ENCODE results near the gene FBLN2. TPM values are rescaled to one million over a fixed set of nuclear protein-coding genes. Genes with fewer than 3 reads are reported as not detected.

The FBLN2 gene
- total RNA-seq, 2 donors from 2014 or later, result not detected

GRCh38 chr3:13537909-13538296 is 11.0 kb upstream of the FBLN2 start:
- DNase-seq (ENCODE audit: low spot score in 2 of 2) (no peak), ATAC-seq (no peak)
- Mint-ChIP-seq H3K9me3 (peaks cover 0 to 15% of the 10 kb centered on the region in 2 donors), H3K27ac (no peak overlapping the region), H3K36me3 (peaks cover 6 to 7% of the 10 kb centered on the region in 2 donors)

DNA sequence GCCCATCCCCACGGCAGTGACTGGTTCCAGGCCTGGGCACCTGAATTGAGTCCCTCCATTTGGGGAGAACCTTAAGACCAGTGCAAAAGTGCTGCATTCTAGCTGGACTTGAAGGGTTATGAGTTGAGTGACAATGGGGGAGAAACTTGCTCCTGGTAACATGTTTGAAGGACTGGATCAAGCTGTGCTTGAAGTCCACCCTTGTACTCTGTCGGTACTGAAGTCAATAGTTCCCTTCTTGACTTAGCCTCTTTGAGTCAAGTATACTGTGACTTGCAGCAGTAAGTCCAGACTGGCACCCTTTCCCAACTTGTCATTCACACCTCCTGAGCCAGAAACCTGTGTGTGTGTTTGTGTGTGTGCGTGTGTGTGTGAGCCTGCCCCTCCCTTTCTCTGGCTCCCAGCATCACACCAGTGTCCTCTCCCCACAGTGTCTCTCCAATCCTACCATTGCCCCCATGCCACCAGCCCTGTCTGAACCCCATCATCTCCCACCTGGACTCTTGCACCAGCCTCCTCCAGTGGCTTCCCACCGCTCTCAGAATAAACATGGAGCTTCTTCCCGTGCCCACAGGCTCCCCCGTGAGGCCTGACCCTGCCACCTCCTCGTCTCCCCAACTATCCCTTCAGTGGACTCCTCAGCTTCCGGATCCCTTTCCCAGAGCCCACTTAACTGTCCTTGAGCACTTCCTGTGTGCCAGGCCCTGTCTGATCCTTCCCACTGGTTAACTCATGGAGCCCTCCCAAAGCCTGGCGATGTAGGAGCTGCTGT is 10.2 kb upstream of the FBLN2 start:
- no peak overlapping the region for H3K27ac Mint-ChIP-seq
- peaks cover 6 to 7% of the 10 kb centered on the region in 2 donors for H3K36me3 Mint-ChIP-seq
- no peak for DNase-seq (ENCODE audit: low spot score in 2 of 2)
- no peak for ATAC-seq
- H3K9me3 Mint-ChIP-seq, result peaks cover 0 to 18% of the 10 kb centered on the region in 2 donors

GRCh38 chr3:13539292-13539638 is 9.7 kb upstream of the FBLN2 start:
- ATAC-seq, result no peak
- peaks cover 6 to 7% of the 10 kb centered on the region in 2 donors for H3K36me3 Mint-ChIP-seq
- H3K9me3 Mint-ChIP-seq, result peaks cover 0 to 19% of the 10 kb centered on the region in 2 donors
- DNase-seq (ENCODE audit: low spot score in 2 of 2), result no peak
- no peak overlapping the region for H3K27ac Mint-ChIP-seq

GRCh38 chr3:13539671-13540070 is 9.3 kb upstream of the FBLN2 start:
- Mint-ChIP-seq H3K36me3 (peaks cover 6 to 7% of the 10 kb centered on the region in 2 donors), H3K27ac (no peak overlapping the region), H3K9me3 (peaks cover 0 to 19% of the 10 kb centered on the region in 2 donors)
- DNase-seq (ENCODE audit: low spot score in 2 of 2), result no peak
- no peak for ATAC-seq

DNA sequence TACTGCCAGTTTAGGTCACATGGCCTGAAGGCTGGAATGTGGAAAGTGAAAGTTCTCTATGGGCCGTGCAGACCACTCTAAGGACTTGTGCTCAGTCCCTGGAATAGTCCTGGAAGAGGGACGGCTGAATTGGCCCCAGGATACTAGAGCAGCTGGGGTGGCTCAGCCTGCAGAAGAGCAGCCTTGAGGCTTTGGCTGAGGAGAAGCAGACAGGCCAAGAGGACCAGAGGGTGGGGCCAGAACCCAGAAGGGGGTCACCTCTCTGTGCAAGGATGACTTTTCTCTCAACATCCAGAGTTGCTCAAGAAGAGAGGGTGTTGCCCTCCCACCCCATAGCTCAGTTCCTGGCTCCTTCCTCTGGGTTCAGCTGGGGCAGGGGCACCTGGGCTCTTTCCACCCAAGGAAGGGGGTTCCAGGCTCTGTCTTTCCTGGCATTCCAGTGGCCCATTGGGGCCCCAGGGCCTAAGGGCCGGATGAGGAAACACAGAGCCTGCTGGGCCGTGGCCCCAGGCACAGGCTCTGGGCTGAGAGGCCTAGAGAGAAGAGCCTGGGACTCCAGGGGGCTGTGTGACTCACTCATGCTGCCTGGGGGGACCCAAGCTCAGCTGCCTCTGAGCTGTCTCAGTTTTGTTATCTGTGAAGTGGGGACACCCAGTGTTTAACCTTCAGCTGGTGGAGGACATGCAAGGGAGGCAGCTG is 8.5 kb upstream of the FBLN2 start:
- no peak for ATAC-seq
- H3K27ac Mint-ChIP-seq, result no peak overlapping the region
- peaks cover 6 to 7% of the 10 kb centered on the region in 2 donors for H3K36me3 Mint-ChIP-seq
- peaks cover 0 to 19% of the 10 kb centered on the region in 2 donors for H3K9me3 Mint-ChIP-seq
- no peak for DNase-seq (ENCODE audit: low spot score in 2 of 2)

DNA sequence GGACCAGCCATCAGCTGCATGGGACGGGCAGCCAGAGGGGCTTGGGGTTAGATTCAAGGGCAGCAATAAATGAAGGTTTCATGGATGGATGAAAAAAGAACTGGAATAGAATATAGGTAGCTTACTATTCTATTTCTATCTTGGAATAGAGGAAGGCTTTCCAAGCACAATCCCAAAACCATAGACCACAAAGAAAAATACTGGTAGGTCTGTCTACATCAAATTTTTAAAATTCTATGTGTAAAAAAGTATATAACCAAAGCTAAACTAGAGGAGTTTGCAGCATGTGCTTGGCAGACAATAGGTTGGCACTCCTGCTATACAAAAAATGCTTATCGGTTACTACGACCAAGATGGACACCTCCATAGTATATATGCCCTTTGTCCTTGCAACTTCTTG is 7.2 kb upstream of the FBLN2 start:
- no peak overlapping the region for H3K27ac Mint-ChIP-seq
- no peak for ATAC-seq
- no peak for DNase-seq (ENCODE audit: low spot score in 2 of 2)
- H3K36me3 Mint-ChIP-seq, result peaks cover 3 to 7% of the 10 kb centered on the region in 2 donors
- H3K9me3 Mint-ChIP-seq, result peaks cover 0 to 19% of the 10 kb centered on the region in 2 donors

DNA sequence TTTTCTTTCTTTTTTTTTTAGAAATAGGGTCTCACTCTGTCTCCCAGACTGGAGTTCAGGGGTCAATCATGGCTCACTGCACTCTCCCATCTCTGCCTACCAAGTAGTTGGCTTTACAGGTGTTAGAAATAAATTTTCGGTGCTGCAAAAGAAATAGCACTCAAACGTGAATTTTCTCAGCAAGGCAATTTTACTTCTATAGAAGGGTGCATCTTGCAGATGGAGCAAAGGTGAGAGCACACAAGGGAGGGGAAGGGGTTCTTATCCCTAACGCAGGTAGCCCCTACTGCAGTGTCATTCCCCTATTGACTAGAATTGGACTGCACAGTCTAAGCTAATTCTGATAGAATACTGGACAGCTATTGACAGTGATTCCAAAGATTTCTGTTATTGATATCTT is 6.8 kb upstream of the FBLN2 start:
- Mint-ChIP-seq H3K9me3 (peaks cover 0 to 18% of the 10 kb centered on the region in 2 donors), H3K36me3 (peaks cover 0 to 7% of the 10 kb centered on the region in 2 donors), H3K27ac (no peak overlapping the region)
- no peak for ATAC-seq
- DNase-seq (ENCODE audit: low spot score in 2 of 2), result no peak

DNA sequence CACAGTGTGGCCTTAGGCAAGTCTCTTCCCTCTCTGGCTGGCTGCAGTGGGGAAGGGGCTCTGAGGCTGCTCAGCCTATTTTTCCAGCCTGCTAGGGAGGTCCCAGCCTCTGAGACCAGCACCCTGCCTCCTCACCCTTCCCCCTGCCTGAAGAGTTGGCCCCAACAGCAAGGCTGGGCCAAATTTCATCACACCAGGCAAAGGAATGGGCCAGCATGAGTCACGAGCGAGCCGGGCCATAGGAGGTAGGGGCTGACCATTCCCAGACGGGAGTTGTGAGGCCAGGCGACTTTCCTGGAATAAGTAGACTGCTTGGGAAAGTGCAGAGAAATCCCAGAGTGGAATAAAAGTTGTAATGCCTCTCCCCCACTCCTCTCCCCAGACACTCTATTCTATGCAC is 5.7 kb upstream of the FBLN2 start:
- ATAC-seq (no peak), DNase-seq (ENCODE audit: low spot score in 2 of 2) (no peak)
- Mint-ChIP-seq H3K36me3 (peaks cover 0 to 7% of the 10 kb centered on the region in 2 donors), H3K27ac (no peak overlapping the region), H3K9me3 (peaks cover 0 to 15% of the 10 kb centered on the region in 2 donors)

- Mint-ChIP-seq H3K27ac (peak overlapping the region in 1 of 2 donors; percentile 57), H3K9me3 (peaks cover 0 to 15% of the 10 kb centered on the region in 2 donors), H3K36me3 (peaks cover 0 to 7% of the 10 kb centered on the region in 2 donors)
- ATAC-seq, result peak; percentile 96 to 97
- peak; percentile 65 to 72 for DNase-seq (ENCODE audit: low spot score in 2 of 2)
These were observed 4.6 kb upstream of the FBLN2 start for GRCh38 chr3:13544293-13544831.

- ATAC-seq, result no peak
- Mint-ChIP-seq H3K36me3 (peaks cover 5 to 7% of the 10 kb centered on the region in 2 donors), H3K27ac (peak overlapping the region in 1 of 2 donors; percentile 57), H3K9me3 (peaks cover 0 to 15% of the 10 kb centered on the region in 2 donors)
- DNase-seq (ENCODE audit: low spot score in 2 of 2), result no peak
These were observed 3.8 kb upstream of the FBLN2 start for GRCh38 chr3:13544951-13545651.

DNA sequence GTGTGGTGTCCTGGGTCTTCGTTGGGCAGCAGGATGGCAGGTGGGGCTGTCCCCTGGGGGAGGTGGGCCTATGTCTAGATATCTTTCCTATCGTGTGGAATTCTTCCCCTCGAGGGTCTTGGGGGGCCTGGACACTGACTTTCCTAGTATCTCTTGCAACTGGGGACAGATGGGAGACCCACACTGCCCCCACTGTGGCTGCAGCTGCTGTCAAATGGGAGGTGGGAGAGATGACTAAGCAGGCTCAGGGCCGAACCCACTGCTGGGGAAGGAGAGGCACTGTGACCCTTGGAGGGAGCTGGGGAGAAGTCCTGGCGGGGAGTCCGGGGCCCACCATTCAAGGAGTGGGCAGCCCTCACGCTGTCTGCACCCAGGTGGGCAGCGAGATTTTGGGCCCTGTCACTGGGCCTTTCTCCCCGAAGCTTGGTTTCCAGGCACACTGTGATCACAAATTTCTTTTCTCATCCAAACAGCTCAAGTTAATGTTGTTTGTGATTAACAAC is 2.9 kb upstream of the FBLN2 start:
- Mint-ChIP-seq H3K36me3 (peaks cover 2 to 5% of the 10 kb centered on the region in 2 donors), H3K27ac (no peak overlapping the region), H3K9me3 (peaks cover 0 to 11% of the 10 kb centered on the region in 2 donors)
- DNase-seq (ENCODE audit: low spot score in 2 of 2), result no peak
- ATAC-seq, result no peak

GRCh38 chr3:13546667-13547171 is 2.2 kb upstream of the FBLN2 start:
- DNase-seq (ENCODE audit: low spot score in 2 of 2) (no peak), ATAC-seq (no peak)
- peaks cover 0 to 9% of the 10 kb centered on the region in 2 donors for H3K9me3 Mint-ChIP-seq
- H3K27ac Mint-ChIP-seq, result no peak overlapping the region
- H3K36me3 Mint-ChIP-seq, result peaks cover 0 to 5% of the 10 kb centered on the region in 2 donors

- no peak for DNase-seq (ENCODE audit: low spot score in 2 of 2)
- peaks cover 0 to 4% of the 10 kb centered on the region in 2 donors for H3K9me3 Mint-ChIP-seq
- ATAC-seq, result no peak
- peaks cover 0 to 5% of the 10 kb centered on the region in 2 donors for H3K36me3 Mint-ChIP-seq
- H3K27ac Mint-ChIP-seq, result no peak overlapping the region
These were observed 1.1 kb upstream of the FBLN2 start for GRCh38 chr3:13547591-13548371.

DNA sequence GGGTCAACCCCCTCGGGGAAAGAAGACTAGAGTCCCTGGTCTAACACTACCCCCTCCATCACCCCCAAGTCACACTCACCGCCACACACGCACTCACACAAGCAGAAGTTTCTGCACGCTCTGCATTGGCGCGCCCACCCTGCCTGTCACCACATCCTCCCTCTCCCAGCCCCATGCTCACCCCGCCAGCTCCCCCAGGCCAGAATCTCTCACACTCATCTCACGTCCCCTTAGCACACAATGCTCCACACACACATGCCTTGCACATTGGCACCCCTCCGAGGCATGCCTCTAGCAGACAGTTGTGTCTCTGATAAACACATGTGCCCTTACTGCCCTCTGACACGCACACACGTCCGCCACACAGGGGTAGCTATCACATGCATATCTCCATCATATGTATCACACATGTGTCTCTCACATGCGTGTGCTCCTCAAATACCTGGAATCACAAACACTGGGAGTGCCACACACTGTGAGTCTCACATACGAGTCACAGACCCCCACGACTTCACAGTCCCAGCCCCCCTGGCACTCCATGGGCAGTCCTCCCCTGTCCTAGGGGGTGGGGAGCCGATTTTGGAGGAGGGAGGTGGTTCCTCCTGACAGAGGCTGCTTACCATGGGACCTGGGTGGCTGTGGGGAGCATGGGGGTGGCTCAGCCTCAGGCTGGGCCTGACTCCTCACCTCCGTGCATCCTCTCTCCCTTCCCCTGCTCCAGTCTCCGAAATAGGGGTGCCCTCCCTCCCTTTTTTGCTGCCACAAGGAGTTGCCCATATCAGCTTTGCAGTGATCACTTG is 898 bp downstream of the FBLN2 start:
- ATAC-seq (no peak), DNase-seq (ENCODE audit: low spot score in 2 of 2) (no peak)
- Mint-ChIP-seq H3K27ac (no peak overlapping the region), H3K9me3 (no peaks in the 10 kb centered on the region), H3K36me3 (peaks cover 0 to 5% of the 10 kb centered on the region in 2 donors)

- Mint-ChIP-seq H3K9me3 (no peaks in the 10 kb centered on the region), H3K36me3 (peaks cover 0 to 5% of the 10 kb centered on the region in 2 donors), H3K27ac (no peak overlapping the region)
- DNase-seq (ENCODE audit: low spot score in 2 of 2) (no peak), ATAC-seq (no peak)
These were observed 1.4 kb downstream of the FBLN2 start for GRCh38 chr3:13550423-13550690.
